ENCODE data around the gene GTF3C2. TPM values are rescaled to one million over a fixed set of nuclear protein-coding genes. Genes with fewer than 3 reads are reported as not detected.
"Not testable (repeated sequence)": the region's sequence is repeated elsewhere in the genome, so short reads cannot be mapped to it uniquely, and the experiment has no call there.

The GTF3C2 gene
- total RNA-seq, 1 donor from 2014 or later = 70.0 TPM

GRCh38 chr2:27303093-27304025 lies 53.2 kb downstream of the GTF3C2 start:
- intact Hi-C loops (cut with micrococcal nuclease) = loop anchor here (1.0 to 2.0 kb wide), 8 partner anchors 20 to 457 kb away; partner anchors contain the start of genes ATRAID, EIF2B4, MPV17 and SLC5A6

- intact Hi-C loops (cut with micrococcal nuclease) = not testable (repeated sequence)
Measured at GRCh38 chr2:27300606-27301005, 56.0 kb downstream of the GTF3C2 start.

GRCh38 chr2:27298391-27299080 lies 58.0 kb downstream of the GTF3C2 start:
- intact Hi-C loops (cut with micrococcal nuclease) = no loop called here

GRCh38 chr2:27297195-27297594 lies 59.4 kb downstream of the GTF3C2 start:
- intact Hi-C loops (cut with micrococcal nuclease) = no loop called here

- intact Hi-C loops (cut with micrococcal nuclease) = no loop called here
Measured at GRCh38 chr2:27296481-27296880, 60.1 kb downstream of the GTF3C2 start.

- intact Hi-C loops (cut with micrococcal nuclease) = no loop called here
Measured at GRCh38 chr2:27294928-27295327, 61.6 kb downstream of the GTF3C2 start.

GRCh38 chr2:27291865-27292264 lies 64.7 kb downstream of the GTF3C2 start:
- intact Hi-C loops (cut with micrococcal nuclease) = no loop called here

- intact Hi-C loops (cut with micrococcal nuclease) = no loop called here
Measured at GRCh38 chr2:27290549-27290948, 66.0 kb downstream of the GTF3C2 start.

GRCh38 chr2:27288610-27289009 lies 68.0 kb downstream of the GTF3C2 start:
- intact Hi-C loops (cut with micrococcal nuclease) = no loop called here

- intact Hi-C loops (cut with micrococcal nuclease) = no loop called here
Measured at GRCh38 chr2:27285481-27285880, 71.1 kb downstream of the GTF3C2 start.

GRCh38 chr2:27284996-27285395 lies 71.6 kb downstream of the GTF3C2 start:
- intact Hi-C loops (cut with micrococcal nuclease) = no loop called here

GRCh38 chr2:27282892-27283291 lies 73.7 kb downstream of the GTF3C2 start:
- intact Hi-C loops (cut with micrococcal nuclease) = no loop called here

GRCh38 chr2:27281855-27282559 lies 74.6 kb downstream of the GTF3C2 start, which contains the start of gene TRIM54:
Gene TRIM54, plus strand, starts transcription at chr2:27282429. Its CDS starts 303 bp downstream, at chr2:27282732.
- intact Hi-C loops (cut with micrococcal nuclease) = loop anchor here (2.0 kb wide), 1 partner anchor 21 kb away; no protein-coding TSS in a partner anchor

- intact Hi-C loops (cut with micrococcal nuclease) = loop anchor here (2.0 kb wide), 1 partner anchor 21 kb away; no protein-coding TSS in a partner anchor
Measured at GRCh38 chr2:27281442-27281841, 75.1 kb downstream of the GTF3C2 start.

GRCh38 chr2:27280826-27281225 lies 75.7 kb downstream of the GTF3C2 start:
- intact Hi-C loops (cut with micrococcal nuclease) = loop anchor here (1.0 to 2.0 kb wide), 5 partner anchors 22 to 435 kb away; no protein-coding TSS in a partner anchor

GRCh38 chr2:27278010-27278409 lies 78.6 kb downstream of the GTF3C2 start:
- intact Hi-C loops (cut with micrococcal nuclease) = no loop called here

Other genes with a start within 250 kb of the GTF3C2 start
- 3.5 and 3.9 TPM in 2 replicates for gene CGREF1, start 237.6 kb downstream of the GTF3C2 start, total RNA-seq
- gene ABHD1, start 232.9 kb downstream of the GTF3C2 start, total RNA-seq = 0.24 and 0.54 TPM in 2 replicates
- 81.2 and 82.7 TPM in 2 replicates for gene PREB, start 222.1 kb downstream of the GTF3C2 start, total RNA-seq
- not detected in 2 replicates for gene PRR30, start 217.4 kb downstream of the GTF3C2 start, total RNA-seq
- gene TCF23, start 207.8 kb downstream of the GTF3C2 start, total RNA-seq = 0.05 TPM in 2 replicates
- gene ATRAID, start 144.7 kb downstream of the GTF3C2 start, total RNA-seq = 77.9 and 80.9 TPM in 2 replicates
- gene SLC5A6, start 144.5 kb downstream of the GTF3C2 start, total RNA-seq = 46.8 and 54.6 TPM in 2 replicates
- gene CAD, start 139.4 kb downstream of the GTF3C2 start, total RNA-seq = 68.3 and 72.3 TPM in 2 replicates
- gene SLC30A3, start 93.7 kb downstream of the GTF3C2 start, total RNA-seq = 0.64 and 0.68 TPM in 2 replicates
- not detected in 2 replicates for gene DNAJC5G, start 81.3 kb downstream of the GTF3C2 start, total RNA-seq
- gene TRIM54, start 74.3 kb downstream of the GTF3C2 start, total RNA-seq = 0.10 TPM in 1 of 2 replicates, not detected in the other
- gene UCN, start 48.3 kb downstream of the GTF3C2 start, total RNA-seq = 1.6 and 2.6 TPM in 2 replicates
- gene MPV17, start 33.7 kb downstream of the GTF3C2 start, total RNA-seq = 97.0 and 105 TPM in 2 replicates
- gene EIF2B4, start 13.6 kb upstream of the GTF3C2 start, total RNA-seq = 48.3 and 48.7 TPM in 2 replicates
- gene SNX17, start 13.9 kb upstream of the GTF3C2 start, total RNA-seq = 128 and 129 TPM in 2 replicates
- gene ZNF513, start 24.0 kb upstream of the GTF3C2 start, total RNA-seq = 19.7 and 20.2 TPM in 2 replicates
- gene PPM1G, start 52.8 kb upstream of the GTF3C2 start, total RNA-seq = 102 and 105 TPM in 2 replicates
- gene NRBP1, start 71.9 kb upstream of the GTF3C2 start, total RNA-seq = 100 and 104 TPM in 2 replicates
- gene KRTCAP3, start 85.6 kb upstream of the GTF3C2 start, total RNA-seq = 4.8 and 5.5 TPM in 2 replicates
- gene IFT172, start 133.0 kb upstream of the GTF3C2 start, total RNA-seq = 9.7 and 10.1 TPM in 2 replicates
- not detected in 2 replicates for gene FNDC4, start 138.4 kb upstream of the GTF3C2 start, total RNA-seq
- not detected in 2 replicates for gene GCKR, start 140.1 kb upstream of the GTF3C2 start, total RNA-seq
- 36.8 and 39.1 TPM in 2 replicates for gene ZNF512, start 226.3 kb upstream of the GTF3C2 start, total RNA-seq